Effector CD4-positive, alpha-beta T cell (primary cell): ENCODE data around the gene NR2F1-AS1. TPM values are rescaled to one million over a fixed set of nuclear protein-coding genes. Genes with fewer than 3 reads are reported as not detected.
A peak's percentile ranks its signal among the peaks of the same experiment; 100 is the strongest.

ENCODE experiments used
- DNase-seq: peaks from one replicate; pipeline ENCODE4 v3.0.0-alpha.2; 2020
- total RNA-seq: gene quantifications from one replicate; lab custom pipeline; 2026; lab: John Stamatoyannopoulos, UW

NR2F1-AS1 gene
- not detected for total RNA-seq

DNA sequence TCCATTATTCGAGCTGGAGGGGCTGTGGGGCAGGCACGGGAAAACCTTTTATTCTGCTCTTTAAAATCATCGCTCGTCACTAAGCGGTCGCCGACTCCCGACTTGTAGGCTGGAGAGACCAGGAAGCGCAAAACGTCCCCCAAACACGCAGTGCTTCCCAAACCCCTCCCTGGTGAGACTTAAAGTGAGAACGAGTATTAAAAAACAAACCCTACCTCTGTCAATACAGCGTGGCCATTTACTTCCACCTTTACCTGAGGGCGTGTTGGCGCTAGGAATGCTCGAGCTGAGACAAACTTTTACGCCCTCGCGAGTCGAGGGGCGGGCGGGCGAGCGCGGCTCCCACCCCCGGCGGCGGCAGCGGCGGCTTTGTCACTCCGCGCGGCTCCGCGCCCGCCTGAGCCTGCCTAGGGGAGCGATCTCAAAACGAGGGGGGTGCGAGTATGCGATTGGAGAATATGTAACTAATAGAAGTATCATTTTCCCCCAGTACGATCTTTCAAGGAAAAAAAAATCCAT lies at the start of gene NR2F1-AS1:
Gene NR2F1-AS1, minus strand, starts transcription at position 293 of the 519 bp plus-strand sequence.
- no peak for DNase-seq

DNA sequence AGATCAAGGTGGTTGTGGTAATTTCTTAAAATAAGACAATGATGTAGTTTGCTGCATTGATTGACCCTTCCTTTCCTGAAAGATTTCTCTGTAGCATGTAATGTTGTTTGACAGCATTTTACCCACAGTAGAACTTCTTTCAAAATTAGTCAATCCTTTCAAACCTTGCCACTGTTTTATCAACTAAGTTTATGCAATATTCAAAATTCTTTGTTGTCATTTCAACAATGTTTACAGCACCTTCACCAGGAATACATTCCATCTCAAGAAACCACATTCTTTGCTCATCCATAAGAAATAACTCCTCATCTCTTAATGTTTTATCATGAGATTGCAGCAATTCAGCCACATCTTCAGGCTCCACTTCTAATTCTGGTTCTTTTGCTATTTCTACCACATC lies 45.8 kb upstream of the NR2F1-AS1 start:
- DNase-seq: no peak

- DNase-seq: no peak
These were observed 42.1 kb upstream of the NR2F1-AS1 start for GRCh38 chr5:93623153-93623552.

- peak; percentile 39 for DNase-seq
These were observed 41.3 kb upstream of the NR2F1-AS1 start for GRCh38 chr5:93622240-93622885.

DNA sequence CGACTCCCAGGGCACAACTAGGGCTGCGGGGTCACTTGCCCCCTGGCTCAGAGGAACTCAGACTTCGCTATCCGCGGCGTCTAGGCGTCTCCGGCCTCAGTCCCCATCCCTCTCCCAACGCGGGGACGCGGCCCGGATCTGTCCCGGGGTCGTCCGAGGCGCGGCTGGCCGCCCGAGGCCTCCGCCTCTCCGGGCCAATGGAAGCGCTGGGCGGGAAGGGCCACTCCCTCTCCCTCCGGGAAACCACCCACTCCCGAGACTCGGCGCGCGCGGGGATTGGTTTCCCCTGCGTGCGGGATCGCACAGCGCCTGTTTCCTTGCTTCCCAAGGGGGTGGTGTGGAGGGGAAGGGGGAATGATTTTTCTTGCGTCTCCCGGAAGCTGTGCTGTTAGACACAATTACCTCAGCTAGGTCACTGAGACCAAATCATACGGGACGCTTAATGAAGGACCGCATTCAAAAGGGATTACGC lies 40.3 kb upstream of the NR2F1-AS1 start:
- DNase-seq: peak; percentile 11

- DNase-seq: peak; percentile 35
These were observed 39.7 kb upstream of the NR2F1-AS1 start for GRCh38 chr5:93620487-93621326.

DNA sequence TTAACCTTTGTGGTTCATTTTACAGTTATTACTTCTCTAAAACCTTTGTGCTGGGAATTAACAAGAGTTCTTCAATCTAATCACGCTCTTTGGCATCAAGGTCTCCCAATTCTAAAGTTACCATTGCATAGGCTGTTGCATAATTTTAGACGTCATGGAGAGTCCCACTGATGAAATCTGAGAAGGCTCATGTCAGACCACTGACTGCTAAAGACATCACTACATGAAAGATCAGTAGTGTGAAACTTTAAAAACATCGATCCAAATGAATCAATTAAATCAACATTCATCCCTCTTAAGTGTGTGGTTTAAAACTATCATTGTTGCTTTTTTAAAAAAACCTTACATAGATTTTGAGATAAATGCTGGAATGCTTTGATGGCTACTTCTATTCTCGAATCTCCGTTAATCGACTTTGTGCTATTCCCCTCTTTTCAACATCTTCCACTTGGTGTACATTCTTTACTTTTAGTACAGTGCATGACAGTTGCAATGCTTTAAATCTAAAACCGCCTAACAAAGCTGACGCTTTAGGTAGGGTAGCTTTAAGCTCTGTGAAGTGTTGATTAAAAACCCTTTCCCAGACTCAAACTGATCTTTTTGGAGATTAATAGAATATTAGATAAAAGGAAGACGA lies 35.6 kb upstream of the NR2F1-AS1 start:
- no peak for DNase-seq

DNA sequence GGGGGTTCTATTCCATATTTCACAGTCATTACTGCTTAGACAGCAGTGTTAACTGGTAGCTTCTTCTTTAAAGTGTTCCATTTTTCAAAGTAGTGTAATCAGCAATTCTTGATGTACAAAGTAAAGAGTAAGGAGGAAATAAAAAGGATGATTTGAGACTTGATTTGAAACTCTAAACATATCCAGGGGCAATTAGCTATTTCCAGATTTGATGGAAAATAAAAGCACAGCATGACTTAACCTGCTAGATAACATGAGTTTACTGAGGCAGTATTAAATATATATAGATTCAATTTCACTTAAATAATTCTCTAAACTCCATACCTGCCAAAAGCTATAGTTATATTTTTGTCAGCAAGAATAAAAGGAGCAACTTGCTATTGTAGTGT lies 31.8 kb upstream of the NR2F1-AS1 start:
- no peak for DNase-seq

- no peak for DNase-seq
These were observed 31.2 kb upstream of the NR2F1-AS1 start for GRCh38 chr5:93611976-93612854.

- DNase-seq: no peak
These were observed 30.4 kb upstream of the NR2F1-AS1 start for GRCh38 chr5:93611273-93611975.

GRCh38 chr5:93610581-93611272 lies 29.7 kb upstream of the NR2F1-AS1 start:
- DNase-seq: no peak

DNA sequence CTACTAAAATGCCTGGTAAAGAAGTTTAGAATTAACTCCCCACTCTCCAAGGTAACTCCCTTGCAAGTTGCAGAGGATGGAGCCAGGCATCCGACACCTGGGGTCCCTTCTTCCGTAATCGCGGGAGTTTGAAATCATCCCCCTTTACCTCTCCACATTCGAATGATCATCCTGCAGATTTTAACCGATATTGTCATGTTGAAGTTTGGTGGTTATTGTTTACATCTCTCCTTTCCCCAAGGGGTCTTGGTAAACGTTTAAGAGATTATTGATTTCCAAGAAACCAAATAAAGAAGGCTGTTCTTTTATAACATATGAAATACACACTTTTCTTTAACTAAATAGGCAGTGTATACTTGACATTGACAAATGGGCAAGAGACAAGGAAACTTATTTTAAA lies 28.7 kb upstream of the NR2F1-AS1 start:
- no peak for DNase-seq

DNA sequence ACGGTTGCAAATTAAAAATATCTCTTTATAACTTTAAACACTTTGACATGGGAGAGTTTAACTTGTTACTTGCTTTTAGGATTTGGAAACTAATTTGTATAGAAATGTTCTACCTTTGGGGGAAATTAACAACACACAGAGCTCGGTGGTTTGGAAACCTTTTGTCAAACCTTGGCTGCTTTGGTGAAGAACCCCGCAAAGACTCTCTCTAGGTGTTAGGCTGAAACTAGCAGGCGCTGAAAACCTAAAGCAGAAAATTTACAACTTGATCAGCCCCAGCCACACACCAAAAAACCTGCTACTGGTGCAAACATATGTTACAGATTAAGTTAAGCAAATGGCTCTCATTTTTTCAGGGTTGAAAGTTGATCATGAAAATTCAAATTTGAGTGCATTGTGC lies 27.8 kb upstream of the NR2F1-AS1 start:
- DNase-seq: no peak

GRCh38 chr5:93607367-93608258 lies 26.6 kb upstream of the NR2F1-AS1 start:
- no peak for DNase-seq

- no peak for DNase-seq
These were observed 25.3 kb upstream of the NR2F1-AS1 start for GRCh38 chr5:93606382-93606752.

DNA sequence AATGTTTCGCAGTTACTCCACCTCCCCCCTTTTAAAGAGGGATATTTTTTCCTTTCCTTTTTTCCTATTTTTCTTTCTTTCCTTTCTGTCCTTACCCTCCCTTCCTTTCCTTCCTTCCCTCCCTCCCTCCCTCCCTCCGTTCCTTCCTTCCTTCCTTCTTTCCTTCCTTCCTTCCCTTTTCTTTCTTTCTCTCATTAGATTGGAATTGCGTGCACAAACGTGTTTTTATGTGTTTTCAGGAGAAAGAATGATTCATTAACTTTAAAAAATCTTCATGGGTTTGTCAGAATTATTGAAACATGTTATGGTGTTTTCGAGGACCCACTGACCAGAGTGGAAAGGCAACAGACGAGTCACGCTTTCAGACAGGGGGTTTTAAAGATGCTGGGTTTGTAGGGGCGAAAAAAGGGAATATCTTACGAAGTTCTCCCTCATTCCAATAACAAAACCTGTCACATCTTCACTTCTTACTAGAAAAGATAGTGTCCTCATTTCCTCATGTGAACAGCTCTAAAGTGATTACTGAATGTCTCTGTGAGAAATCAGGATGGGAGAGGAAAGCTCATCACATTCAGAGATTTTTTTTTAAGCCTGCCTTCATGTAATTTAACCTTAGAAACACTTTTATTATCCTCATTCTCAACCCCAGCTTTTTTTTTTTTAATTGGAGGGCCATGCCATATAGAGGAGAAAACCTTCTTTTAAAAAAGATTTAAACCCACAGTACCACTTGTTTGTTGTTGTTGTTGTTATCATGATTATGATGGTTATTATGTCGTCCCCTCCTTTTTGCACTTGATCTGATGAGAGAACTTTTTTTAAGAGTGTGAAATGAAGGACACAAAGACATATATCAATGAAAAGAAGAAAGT lies 23.9 kb upstream of the NR2F1-AS1 start:
- no peak for DNase-seq

- no peak for DNase-seq
These were observed 23.0 kb upstream of the NR2F1-AS1 start for GRCh38 chr5:93603793-93604643.
